BE2C (cell line): ENCODE results near the gene TNS3.

Experiments
- DNase-seq: peaks from one replicate; pipeline ENCODE4 v3.0.0-alpha.2; 2020
- H3K27me3 ChIP-seq: fragments of 250-450 bp; sonication (Bioruptor Pico); 2 replicates; pipeline ENCODE4 v1.5.1; 2020; ENCODE audit warnings: mild to moderate bottlenecking
- H3K36me3 ChIP-seq: fragments of 250-450 bp; sonication (Bioruptor Pico); 2 replicates; pipeline ENCODE4 v1.5.1; 2020; ENCODE audit warnings: mild to moderate bottlenecking
- H3K4me1 ChIP-seq: fragments of 250-450 bp; sonication (Bioruptor Pico); 2 replicates; pipeline ENCODE4 v1.5.1; 2020
- H3K4me3 ChIP-seq: 2 replicates; pipeline ENCODE4 v1.5.1; 2011; ENCODE audit warnings: low read depth, low read length
- H3K9me3 ChIP-seq: fragments of 250-450 bp; sonication (Bioruptor Pico); 2 replicates; pipeline ENCODE4 v1.5.1; 2020
- CTCF ChIP-seq: IDR thresholded peaks from 2 replicates; pipeline ENCODE4 v1.5.1; 2012; ENCODE audit warnings: mild to moderate bottlenecking, low read depth, low read length

Gene TNS3

GRCh38 chr7:47301105-47301477, 280.8 kb downstream of the TNS3 start:
- no peaks in the 10 kb centered on the region for H3K36me3 ChIP-seq
- DNase-seq: no peak
- no peak for TF ChIP-seq CTCF
- H3K9me3 ChIP-seq: no peaks in the 10 kb centered on the region
- H3K27me3 ChIP-seq: no peaks in the 10 kb centered on the region
- H3K4me1 ChIP-seq: no peaks in the 10 kb centered on the region
- no peak overlapping the region for H3K4me3 ChIP-seq

- DNase-seq: no peak
- no peaks in the 10 kb centered on the region for H3K9me3 ChIP-seq
- no peaks in the 10 kb centered on the region for H3K36me3 ChIP-seq
- no peaks in the 10 kb centered on the region for H3K4me1 ChIP-seq
- H3K4me3 ChIP-seq: no peak overlapping the region
- no peaks in the 10 kb centered on the region for H3K27me3 ChIP-seq
- no peak for TF ChIP-seq CTCF
These were observed 281.3 kb downstream of the TNS3 start for GRCh38 chr7:47300472-47301104.

- Histone ChIP-seq H3K4me1 (no peaks in the 10 kb centered on the region), H3K36me3 (no peaks in the 10 kb centered on the region), H3K4me3 (no peak overlapping the region), H3K27me3 (no peaks in the 10 kb centered on the region), H3K9me3 (no peaks in the 10 kb centered on the region)
- no peak for TF ChIP-seq CTCF
- DNase-seq: no peak
These were observed 282.4 kb downstream of the TNS3 start for GRCh38 chr7:47299496-47299895.

- Histone ChIP-seq H3K4me3 (no peak overlapping the region), H3K27me3 (no peaks in the 10 kb centered on the region), H3K4me1 (no peaks in the 10 kb centered on the region), H3K9me3 (no peaks in the 10 kb centered on the region), H3K36me3 (no peaks in the 10 kb centered on the region)
- no peak for TF ChIP-seq CTCF
- DNase-seq: no peak
These were observed 283.3 kb downstream of the TNS3 start for GRCh38 chr7:47298636-47299035.

- no peaks in the 10 kb centered on the region for H3K27me3 ChIP-seq
- H3K4me1 ChIP-seq: no peaks in the 10 kb centered on the region
- TF ChIP-seq CTCF: no peak
- DNase-seq: no peak
- no peaks in the 10 kb centered on the region for H3K36me3 ChIP-seq
- H3K9me3 ChIP-seq: no peaks in the 10 kb centered on the region
- H3K4me3 ChIP-seq: no peak overlapping the region
These were observed 284.8 kb downstream of the TNS3 start for GRCh38 chr7:47297120-47297519.

GRCh38 chr7:47295606-47296005, 286.3 kb downstream of the TNS3 start:
- Histone ChIP-seq H3K27me3 (no peaks in the 10 kb centered on the region), H3K9me3 (no peaks in the 10 kb centered on the region), H3K36me3 (no peaks in the 10 kb centered on the region), H3K4me1 (no peaks in the 10 kb centered on the region), H3K4me3 (no peak overlapping the region)
- no peak for DNase-seq
- TF ChIP-seq CTCF: no peak
